DND-41 (cell line): ENCODE data around the gene PLA2R1.

Source experiments
- ATAC-seq: fragments of 200-7000 bp; cut with Tn5 transposase; 3 replicates; pipeline ENCODE4 v1.9.1; 2021; ENCODE audit warnings: low read depth; ENCODE audit not compliant: insufficient read depth
- DNase-seq: peaks from one replicate; pipeline ENCODE4 v3.0.0-alpha.2; 2020
- H2AFZ ChIP-seq: 2 replicates; pipeline ENCODE4 v1.6.0; 2012; ENCODE audit warnings: low read depth, low read length
- H3K27ac ChIP-seq: 2 replicates; pipeline ENCODE4 v1.5.1; 2012; ENCODE audit warnings: low read length, inconsistent platforms
- H3K27me3 ChIP-seq: fragments of 200-600 bp; sonication (generic); 2 replicates; pipeline ENCODE4 v1.6.0; 2012; ENCODE audit warnings: low read length, mild to moderate bottlenecking, inconsistent platforms; ENCODE audit not compliant: insufficient read depth, poor library complexity
- H3K36me3 ChIP-seq: 2 replicates; pipeline ENCODE4 v1.5.1; 2012; ENCODE audit warnings: low read length, inconsistent platforms; ENCODE audit not compliant: insufficient read depth
- H3K4me1 ChIP-seq: 2 replicates; pipeline ENCODE4 v1.5.1; 2012; ENCODE audit warnings: mild to moderate bottlenecking, low read length; ENCODE audit not compliant: insufficient read depth
- H3K4me2 ChIP-seq: 2 replicates; pipeline ENCODE4 v1.6.0; 2012; ENCODE audit warnings: mild to moderate bottlenecking, moderate library complexity, low read length, inconsistent platforms; ENCODE audit not compliant: insufficient read depth
- H3K4me3 ChIP-seq, 2 experiments: fragments of 200-600 bp in 1 of 2; shearing (Covaris generic) in 1 of 2; 2 replicates each; pipeline ENCODE4 v1.5.1; 2012 to 2016; ENCODE audit warnings: inconsistent platforms in 2 of 2, low read length in 2 of 2, mild to moderate bottlenecking in 2 of 2, low read depth in 1 of 2, moderate library complexity in 1 of 2
- H3K79me2 ChIP-seq: 2 replicates; pipeline ENCODE4 v1.6.0; 2012; ENCODE audit warnings: low read length, inconsistent platforms; ENCODE audit not compliant: insufficient read depth
- H3K9ac ChIP-seq: 2 replicates; pipeline ENCODE4 v1.6.0; 2012; ENCODE audit warnings: low read depth, mild to moderate bottlenecking, inconsistent platforms, low read length, moderate library complexity
- H3K9me3 ChIP-seq: 2 replicates; pipeline ENCODE4 v1.5.1; 2012; ENCODE audit warnings: low read length, moderate library complexity, mild to moderate bottlenecking, inconsistent platforms; ENCODE audit not compliant: insufficient read depth, severe bottlenecking
- H4K20me1 ChIP-seq: 2 replicates; pipeline ENCODE4 v1.6.0; 2012; ENCODE audit warnings: low read length; ENCODE audit not compliant: insufficient read depth
- EZH2 ChIP-seq: IDR thresholded peaks from 3 replicates; pipeline ENCODE4 v1.6.1; 2012; ENCODE audit warnings: borderline replicate concordance, low read depth, mild to moderate bottlenecking, moderate library complexity, low read length, inconsistent platforms; ENCODE audit not compliant: severe bottlenecking
- TF ChIP-seq, protein P1 (sequence below): IDR thresholded peaks from 2 replicates; pipeline ENCODE4 v1.5.1; 2012; ENCODE audit warnings: borderline replicate concordance, low read length, moderate library complexity, mild to moderate bottlenecking; ENCODE audit not compliant: poor library complexity, severe bottlenecking; ENCODE audit errors: extremely low read depth

PLA2R1 gene

DNA sequence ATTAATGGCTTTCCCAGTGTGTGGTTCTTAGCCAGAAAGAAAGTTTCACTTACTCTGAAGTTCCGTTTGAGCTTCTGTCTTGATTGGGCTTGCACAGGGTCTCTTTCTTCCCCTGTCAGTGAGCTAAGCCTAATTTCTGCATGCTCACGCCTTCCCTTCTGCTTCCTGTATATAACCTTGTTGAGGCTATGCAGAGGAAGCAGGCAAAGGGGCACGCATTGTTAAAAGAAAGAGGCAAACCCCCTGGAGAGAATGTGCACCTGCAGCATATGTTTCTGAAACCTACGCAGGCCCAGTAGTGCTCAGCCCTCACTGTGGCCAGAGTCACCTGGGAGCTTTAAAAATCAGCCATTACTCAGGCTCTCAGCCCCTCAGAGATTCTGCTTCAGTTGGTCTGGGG is 14.5 kb upstream of the PLA2R1 start:
- Histone ChIP-seq H3K36me3 (no peaks in the 10 kb centered on the region), H3K9ac (peak overlapping the region; percentile 36), H3K27ac (peak overlapping the region; percentile 71)

DNA sequence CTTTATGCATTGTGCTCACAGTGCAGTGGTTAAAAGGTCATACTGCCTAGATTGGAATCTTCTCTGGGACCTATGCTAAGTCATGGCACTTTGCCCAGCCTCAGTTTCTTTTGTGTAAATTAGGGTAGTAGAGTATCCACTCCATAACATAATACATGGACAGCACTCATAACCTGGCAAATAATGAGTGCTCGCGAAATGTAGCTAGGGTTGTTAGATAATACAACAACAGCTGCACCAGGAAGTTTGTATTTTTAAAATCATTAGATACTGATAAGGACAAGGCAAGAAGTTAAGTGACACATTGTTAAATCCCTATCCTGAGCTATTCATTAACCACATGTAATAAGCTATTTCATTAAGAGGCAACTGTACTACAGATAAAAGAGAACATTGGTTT is 13.8 kb upstream of the PLA2R1 start:
- Histone ChIP-seq H3K9me3 (peaks cover 5% of the 10 kb centered on the region), H3K4me2 (peak overlapping the region; percentile 44), H4K20me1 (no peaks in the 10 kb centered on the region), H3K4me1 (peaks cover 20% of the 10 kb centered on the region), H3K4me3 (peak overlapping the region in 1 of 2 experiments; percentile 1; a peak in 1 of 4 replicates), H3K27me3 (no peaks in the 10 kb centered on the region), H2AFZ (peak overlapping the region; percentile 57), H3K36me3 (no peaks in the 10 kb centered on the region), H3K79me2 (no peaks in the 10 kb centered on the region), H3K9ac (peak overlapping the region; percentile 36), H3K27ac (peak overlapping the region; percentile 71)
- no peak for ATAC-seq
- no peak for DNase-seq
- TF ChIP-seq, protein P1, sequence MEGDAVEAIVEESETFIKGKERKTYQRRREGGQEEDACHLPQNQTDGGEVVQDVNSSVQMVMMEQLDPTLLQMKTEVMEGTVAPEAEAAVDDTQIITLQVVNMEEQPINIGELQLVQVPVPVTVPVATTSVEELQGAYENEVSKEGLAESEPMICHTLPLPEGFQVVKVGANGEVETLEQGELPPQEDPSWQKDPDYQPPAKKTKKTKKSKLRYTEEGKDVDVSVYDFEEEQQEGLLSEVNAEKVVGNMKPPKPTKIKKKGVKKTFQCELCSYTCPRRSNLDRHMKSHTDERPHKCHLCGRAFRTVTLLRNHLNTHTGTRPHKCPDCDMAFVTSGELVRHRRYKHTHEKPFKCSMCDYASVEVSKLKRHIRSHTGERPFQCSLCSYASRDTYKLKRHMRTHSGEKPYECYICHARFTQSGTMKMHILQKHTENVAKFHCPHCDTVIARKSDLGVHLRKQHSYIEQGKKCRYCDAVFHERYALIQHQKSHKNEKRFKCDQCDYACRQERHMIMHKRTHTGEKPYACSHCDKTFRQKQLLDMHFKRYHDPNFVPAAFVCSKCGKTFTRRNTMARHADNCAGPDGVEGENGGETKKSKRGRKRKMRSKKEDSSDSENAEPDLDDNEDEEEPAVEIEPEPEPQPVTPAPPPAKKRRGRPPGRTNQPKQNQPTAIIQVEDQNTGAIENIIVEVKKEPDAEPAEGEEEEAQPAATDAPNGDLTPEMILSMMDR, result no peak
- TF ChIP-seq EZH2, result no peak

More for the DNA sequence above, 14.5 kb upstream of the PLA2R1 start:
- Histone ChIP-seq H4K20me1 (no peaks in the 10 kb centered on the region), H3K79me2 (no peaks in the 10 kb centered on the region), H3K4me3 (peak overlapping the region in 1 of 2 experiments; percentile 1; a peak in 1 of 4 replicates), H3K27me3 (no peaks in the 10 kb centered on the region), H3K4me2 (peak overlapping the region; percentile 44), H2AFZ (peak overlapping the region; percentile 57), H3K9me3 (peaks cover 5% of the 10 kb centered on the region), H3K4me1 (peaks cover 20% of the 10 kb centered on the region)
- ATAC-seq (peak; percentile 96), DNase-seq (peak; percentile 62)
- TF ChIP-seq EZH2, result no peak
- TF ChIP-seq, protein P1, result no peak

DNA sequence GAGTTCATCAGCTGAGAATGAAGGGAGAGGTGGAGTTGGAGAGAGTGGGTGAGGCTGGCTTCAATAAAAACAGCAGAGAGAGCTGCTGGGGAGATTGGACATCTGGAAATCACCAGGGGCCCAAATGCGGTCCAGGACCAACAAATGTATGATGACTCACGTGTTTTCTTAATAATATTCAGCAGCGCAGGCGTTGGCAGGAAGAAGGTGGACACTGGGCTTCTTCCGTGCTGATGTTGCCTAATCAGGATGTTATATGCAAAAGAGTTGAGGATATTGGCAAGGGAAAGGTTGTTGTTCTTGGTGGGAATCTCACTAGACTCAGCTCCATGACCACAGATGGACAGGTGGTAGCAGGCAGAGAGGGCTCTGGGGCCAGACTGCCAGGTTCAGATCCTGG is 12.8 kb upstream of the PLA2R1 start:
- no peak overlapping the region for H3K27ac ChIP-seq
- no peak overlapping the region for H3K4me3 ChIP-seq
- ATAC-seq (no peak), DNase-seq (no peak)
- H2AFZ ChIP-seq, result no peak overlapping the region
- no peaks in the 10 kb centered on the region for H3K36me3 ChIP-seq
- H3K9me3 ChIP-seq, result peaks cover 5% of the 10 kb centered on the region
- H3K4me1 ChIP-seq, result peaks cover 20% of the 10 kb centered on the region
- H4K20me1 ChIP-seq, result no peaks in the 10 kb centered on the region
- TF ChIP-seq EZH2, result no peak
- TF ChIP-seq, protein P1, result no peak
- no peaks in the 10 kb centered on the region for H3K79me2 ChIP-seq
- H3K9ac ChIP-seq, result no peak overlapping the region
- no peak overlapping the region for H3K4me2 ChIP-seq
- no peaks in the 10 kb centered on the region for H3K27me3 ChIP-seq

DNA sequence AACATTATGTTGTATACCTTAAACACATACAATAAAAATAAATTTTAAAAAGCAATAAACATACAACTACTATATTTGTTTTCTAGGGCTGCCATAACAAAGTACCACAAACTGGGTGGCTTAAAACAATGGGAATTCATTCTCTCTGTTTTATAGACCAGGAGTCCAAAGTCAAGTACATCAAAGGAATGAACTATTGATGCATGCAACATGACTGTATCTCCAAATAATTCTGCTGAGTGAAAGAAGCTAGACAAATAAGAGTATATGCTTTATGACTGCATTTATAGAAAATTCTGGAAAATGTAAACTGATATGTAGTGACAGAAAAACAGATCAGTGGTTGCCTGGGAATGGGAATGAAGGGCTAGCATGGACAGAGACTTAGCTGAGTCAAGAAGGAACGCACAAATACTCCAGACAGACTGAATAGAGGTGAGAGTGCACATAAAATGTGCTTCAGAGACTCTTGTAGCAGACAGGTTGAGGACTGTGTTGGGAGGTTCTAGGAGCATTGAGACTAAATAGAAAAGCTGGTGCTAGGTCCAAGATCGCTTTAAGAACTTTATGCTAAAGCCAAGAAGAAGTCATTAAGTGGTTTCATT is 11.0 kb upstream of the PLA2R1 start:
- H3K36me3 ChIP-seq, result no peaks in the 10 kb centered on the region
- no peak overlapping the region for H3K27ac ChIP-seq
- DNase-seq (no peak), ATAC-seq (no peak)
- peaks cover 20% of the 10 kb centered on the region for H3K4me1 ChIP-seq
- H3K9ac ChIP-seq, result no peak overlapping the region
- no peaks in the 10 kb centered on the region for H4K20me1 ChIP-seq
- peaks cover 6% of the 10 kb centered on the region for H3K9me3 ChIP-seq
- H3K4me3 ChIP-seq, result no peak overlapping the region
- no peaks in the 10 kb centered on the region for H3K27me3 ChIP-seq
- no peak overlapping the region for H3K4me2 ChIP-seq
- H2AFZ ChIP-seq, result no peak overlapping the region
- TF ChIP-seq EZH2, result no peak
- H3K79me2 ChIP-seq, result no peaks in the 10 kb centered on the region
